CD14-positive monocyte (primary cell): ENCODE results near the gene ACACA. TPM values are rescaled to one million over a fixed set of nuclear protein-coding genes. Genes with fewer than 3 reads are reported as not detected.

Source experiments
- DNase-seq, 3 donors: peaks; one replicate each; pipeline ENCODE4 v3.0.0-alpha.2; 2011 to 2022
- H2AFZ ChIP-seq: 2 replicates; pipeline ENCODE4 v1.6.0; 2012; ENCODE audit warnings: mild to moderate bottlenecking, low read depth, low read length, inconsistent platforms; ENCODE audit not compliant: insufficient read depth, poor library complexity, severe bottlenecking
- H3K27ac ChIP-seq, 2 donors: 1 replicate in 1 of 2; 2 replicates in 1 of 2; pipeline ENCODE4 v1.5.1; 2012 to 2013; ENCODE audit warnings: low read length in 2 of 2, control low read depth in 1 of 2, inconsistent platforms in 1 of 2, low read depth in 1 of 2, mild to moderate bottlenecking in 1 of 2
- H3K27me3 ChIP-seq, 2 donors: one replicate each; pipeline versions ENCODE4 v1.6.0 to v1.6.1; 2011 to 2013; ENCODE audit warnings: low read length in 2 of 2; ENCODE audit not compliant: control insufficient read depth in 2 of 2, insufficient read depth in 2 of 2
- H3K36me3 ChIP-seq, 2 donors: replicated peaks in 1 of 2; 1 replicate in 1 of 2; 2 replicates in 1 of 2; pipeline versions ENCODE4 v1.5.1 to v1.6.1; 2012 to 2013; ENCODE audit warnings: low read length in 2 of 2, control low read depth in 1 of 2, inconsistent platforms in 1 of 2, mild to moderate bottlenecking in 1 of 2; ENCODE audit not compliant: insufficient read depth in 2 of 2, control insufficient read depth in 1 of 2
- H3K4me1 ChIP-seq, 2 donors: 1 replicate in 1 of 2; 2 replicates in 1 of 2; pipeline versions ENCODE4 v1.5.1 to v1.6.1; 2012 to 2013; ENCODE audit warnings: low read length in 2 of 2, control low read depth in 1 of 2, inconsistent platforms in 1 of 2, mild to moderate bottlenecking in 1 of 2, moderate library complexity in 1 of 2; ENCODE audit not compliant: insufficient read depth in 2 of 2, control insufficient read depth in 1 of 2
- H3K4me2 ChIP-seq: replicated peaks from 2 replicates; pipeline ENCODE3; 2012; ENCODE audit warnings: low read length, moderate library complexity, mild to moderate bottlenecking; ENCODE audit not compliant: poor library complexity, severe bottlenecking; ENCODE audit errors: extremely low read depth
- H3K4me3 ChIP-seq, 3 experiments: fragments of 200-600 bp in 1 of 3; sonication (generic) in 1 of 3; replicated peaks in 1 of 3; 1 replicate in 2 of 3; 2 replicates in 1 of 3; pipeline ENCODE4 v1.5.1; 2011 to 2013; ENCODE audit warnings: low read length in 3 of 3, mild to moderate bottlenecking in 3 of 3, control low read depth in 2 of 3, low read depth in 2 of 3, inconsistent platforms in 1 of 3, moderate library complexity in 1 of 3
- H3K79me2 ChIP-seq: 2 replicates; pipeline ENCODE4 v1.6.0; 2012; ENCODE audit warnings: mild to moderate bottlenecking, control low read depth, inconsistent platforms, low read length, moderate library complexity; ENCODE audit not compliant: insufficient read depth
- H3K9ac ChIP-seq: 2 replicates; pipeline ENCODE4 v1.6.0; 2017; ENCODE audit warnings: low read length, mild to moderate bottlenecking; ENCODE audit not compliant: insufficient read depth, poor library complexity, severe bottlenecking
- H3K9me3 ChIP-seq, 2 donors: replicated peaks in 1 of 2; 1 replicate in 1 of 2; 2 replicates in 1 of 2; pipeline versions ENCODE4 v1.5.1 to v1.6.1; 2012 to 2013; ENCODE audit warnings: low read length in 2 of 2, control low read depth in 1 of 2; ENCODE audit not compliant: control insufficient read depth in 1 of 2, insufficient read depth in 1 of 2
- H4K20me1 ChIP-seq: 2 replicates; pipeline ENCODE4 v1.6.0; 2012; ENCODE audit warnings: mild to moderate bottlenecking, low read length, control low read depth, moderate library complexity; ENCODE audit not compliant: insufficient read depth
- H3K27ac Mint-ChIP-seq, 7 donors: one replicate each; pipeline ENCODE4 v1.8.0; 2020; ENCODE audit warnings: mild to moderate bottlenecking in 7 of 7, mixed read lengths in 7 of 7, moderate library complexity in 6 of 7, inconsistent platforms in 2 of 7
- H3K27me3 Mint-ChIP-seq, 3 donors: one replicate each; pipeline ENCODE4 v1.8.0; 2021 to 2022; ENCODE audit warnings: low read depth in 3 of 3, mild to moderate bottlenecking in 3 of 3, mixed read lengths in 3 of 3, moderate library complexity in 3 of 3, inconsistent platforms in 1 of 3
- H3K36me3 Mint-ChIP-seq, 2 donors: one replicate each; pipeline ENCODE4 v1.8.0; 2020; ENCODE audit warnings: mixed read lengths in 2 of 2, inconsistent platforms in 1 of 2, mild to moderate bottlenecking in 1 of 2
- H3K4me1 Mint-ChIP-seq: one replicate; pipeline ENCODE4 v1.8.0; 2020; ENCODE audit warnings: mild to moderate bottlenecking, mixed read lengths
- H3K4me3 Mint-ChIP-seq, 2 donors: one replicate each; pipeline ENCODE4 v1.8.0; 2020; ENCODE audit warnings: mild to moderate bottlenecking in 2 of 2, mixed read lengths in 2 of 2, moderate library complexity in 1 of 2
- H3K9me3 Mint-ChIP-seq, 7 donors: one replicate each; pipeline ENCODE4 v1.8.0; 2020 to 2022; ENCODE audit warnings: mixed read lengths in 7 of 7, mild to moderate bottlenecking in 6 of 7, moderate library complexity in 6 of 7, inconsistent platforms in 2 of 7
- WGBS: methylation state at CpG from one replicate; pipeline ENCODE4 v1.1.5; 2013; ENCODE audit warnings: missing lambda C conversion rate; ENCODE audit not compliant: insufficient coverage; 5-methylcytosine and 5-hydroxymethylcytosine counted together
- intact Hi-C, 2 donors: fragments of 100-400 bp; cut with micrococcal nuclease; formaldehyde crosslinking; loops; one replicate each; pipeline versions ENCODE4 v1.15.0 to v1.15.1; 2023
- polyA plus RNA-seq, 3 donors: library from polyadenylated mRNA; depleted of rRNA in 1 of 3; unstranded in 2 of 3; stranded (reverse) in 1 of 3; fragments of 300-500 nt in 2 of 3; fragments of >200 nt in 1 of 3; fragmentation: Illumina TruSeq in 2 of 3; gene quantifications; 1 replicate in 2 of 3; 2 replicates in 1 of 3; pipeline ENCODE4 v1.2.3, GENCODE V29; 2012 to 2021
- TF ChIP-seq, protein P1 (sequence below): fragments of 200-600 bp; IDR thresholded peaks from one replicate; pipeline ENCODE4 v1.8.0; 2022; ENCODE audit warnings: antibody characterized with exemption, mild to moderate bottlenecking

The ACACA gene
- polyA plus RNA-seq, 3 donors: 3.5 to 4.6 (median 3.8) TPM

GRCh38 chr17:37194208-37194607 lies 212.4 kb downstream of the ACACA start:
- peaks cover 0 to 3% (median 0%) of the 10 kb centered on the region in 7 donors for H3K9me3 Mint-ChIP-seq
- H3K4me2 ChIP-seq: no peak overlapping the region
- H4K20me1 ChIP-seq: no peaks in the 10 kb centered on the region
- WGBS: no CpG with 5 or more reads among the region's 1 CpG
- H3K9ac ChIP-seq: no peak overlapping the region
- H3K36me3 Mint-ChIP-seq: peaks cover 20 to 30% of the 10 kb centered on the region in 2 donors
- no peak overlapping the region for H3K4me3 ChIP-seq
- peaks cover 2% of the 10 kb centered on the region for H3K4me1 Mint-ChIP-seq
- H3K9me3 ChIP-seq: no peaks in the 10 kb centered on the region
- H3K27me3 ChIP-seq: no peaks in the 10 kb centered on the region
- no peak overlapping the region for H3K27ac ChIP-seq
- DNase-seq: no peak
- no peaks in the 10 kb centered on the region for H3K27me3 Mint-ChIP-seq
- TF ChIP-seq, protein P1, sequence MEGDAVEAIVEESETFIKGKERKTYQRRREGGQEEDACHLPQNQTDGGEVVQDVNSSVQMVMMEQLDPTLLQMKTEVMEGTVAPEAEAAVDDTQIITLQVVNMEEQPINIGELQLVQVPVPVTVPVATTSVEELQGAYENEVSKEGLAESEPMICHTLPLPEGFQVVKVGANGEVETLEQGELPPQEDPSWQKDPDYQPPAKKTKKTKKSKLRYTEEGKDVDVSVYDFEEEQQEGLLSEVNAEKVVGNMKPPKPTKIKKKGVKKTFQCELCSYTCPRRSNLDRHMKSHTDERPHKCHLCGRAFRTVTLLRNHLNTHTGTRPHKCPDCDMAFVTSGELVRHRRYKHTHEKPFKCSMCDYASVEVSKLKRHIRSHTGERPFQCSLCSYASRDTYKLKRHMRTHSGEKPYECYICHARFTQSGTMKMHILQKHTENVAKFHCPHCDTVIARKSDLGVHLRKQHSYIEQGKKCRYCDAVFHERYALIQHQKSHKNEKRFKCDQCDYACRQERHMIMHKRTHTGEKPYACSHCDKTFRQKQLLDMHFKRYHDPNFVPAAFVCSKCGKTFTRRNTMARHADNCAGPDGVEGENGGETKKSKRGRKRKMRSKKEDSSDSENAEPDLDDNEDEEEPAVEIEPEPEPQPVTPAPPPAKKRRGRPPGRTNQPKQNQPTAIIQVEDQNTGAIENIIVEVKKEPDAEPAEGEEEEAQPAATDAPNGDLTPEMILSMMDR: no peak
- intact Hi-C loops: no loop called here
- H3K36me3 ChIP-seq: peaks cover 7 to 25% of the 10 kb centered on the region in 2 donors
- no peak overlapping the region for H2AFZ ChIP-seq
- H3K27ac Mint-ChIP-seq: no peak overlapping the region
- no peak overlapping the region for H3K4me3 Mint-ChIP-seq
- no peaks in the 10 kb centered on the region for H3K79me2 ChIP-seq
- H3K4me1 ChIP-seq: no peaks in the 10 kb centered on the region

GRCh38 chr17:37191219-37191618 lies 215.4 kb downstream of the ACACA start:
- H3K27me3 Mint-ChIP-seq: no peaks in the 10 kb centered on the region
- Histone ChIP-seq H3K4me2 (no peak overlapping the region), H2AFZ (no peak overlapping the region), H3K27ac (no peak overlapping the region), H3K27me3 (no peaks in the 10 kb centered on the region), H3K9ac (no peak overlapping the region), H4K20me1 (no peaks in the 10 kb centered on the region), H3K9me3 (no peaks in the 10 kb centered on the region), H3K79me2 (no peaks in the 10 kb centered on the region), H3K4me1 (no peaks in the 10 kb centered on the region), H3K4me3 (no peak overlapping the region), H3K36me3 (peaks cover 15 to 40% of the 10 kb centered on the region in 2 donors)
- no peak overlapping the region for H3K27ac Mint-ChIP-seq
- no peak overlapping the region for H3K4me3 Mint-ChIP-seq
- intact Hi-C loops: no loop called here
- peaks cover 34 to 47% of the 10 kb centered on the region in 2 donors for H3K36me3 Mint-ChIP-seq
- WGBS: no CpG with 5 or more reads among the region's 2 CpGs
- TF ChIP-seq, protein P1: no peak
- no peaks in the 10 kb centered on the region for H3K9me3 Mint-ChIP-seq
- DNase-seq: no peak
- H3K4me1 Mint-ChIP-seq: no peaks in the 10 kb centered on the region
